ENCODE results near the gene TBC1D5.

- TF ChIP-seq CTCF (IDR thresholded peaks at IDR 0.05; ENCODE audit: low read depth, low read length) = no peak
- no peak for TF ChIP-seq POLR2A (IDR thresholded peaks at IDR 0.05; ENCODE audit: extremely low read depth, insufficient read length)
- TF ChIP-seq MAX (IDR thresholded peaks at IDR 0.05; ENCODE audit: low read depth, low read length) = no peak
Measured at GRCh38 chr3:17680530-17680929, 61.9 kb downstream of the TBC1D5 start.

Measured in NB4 (cell line).